H1 (cell line): ENCODE results near the gene HOMER1. TPM values are rescaled to one million over a fixed set of nuclear protein-coding genes. Genes with fewer than 3 reads are reported as not detected.

Experiments used
- CTCF ChIA-PET: fragments of 300-600 bp; sonication (Branson Sonifier 250); formaldehyde crosslinking; loops from one replicate; lab custom pipeline; 2021; ENCODE audit not compliant: partially characterized antibody; lab: Charles Lee
- POLR2A ChIA-PET: fragments of 300-600 bp; sonication (Branson Sonifier 250); formaldehyde crosslinking; loops from one replicate; lab custom pipeline; 2021; ENCODE audit warnings: inconsistent platforms; ENCODE audit not compliant: partially characterized antibody; lab: Charles Lee
- DNase-seq, 2 experiments: peaks; one replicate each; pipeline versions ENCODE4 v3.0.0 to v3.0.0-alpha.2; 2010 to 2022; ENCODE audit warnings: low spot score in 2 of 2, low read depth in 1 of 2, mixed read lengths in 1 of 2
- FAIRE-seq: peaks from 2 replicates; lab custom pipeline; 2011; peaks lifted over from hg19 to GRCh38; lab: Jason Lieb, UNC
- H2AFZ ChIP-seq: 2 replicates; pipeline ENCODE4 v1.8.1; 2012; ENCODE audit warnings: low read length, inconsistent platforms
- H2AK5ac ChIP-seq: 2 replicates; pipeline ENCODE4 v1.6.1; 2013; ENCODE audit warnings: low read depth, low read length
- H2BK120ac ChIP-seq: replicated peaks from 2 replicates; pipeline ENCODE3; 2013; ENCODE audit warnings: low read depth, low read length, inconsistent platforms
- H2BK12ac ChIP-seq: 2 replicates; pipeline ENCODE4 v1.6.1; 2013; ENCODE audit warnings: low read depth, low read length
- H2BK15ac ChIP-seq: 2 replicates; pipeline ENCODE4 v1.6.1; 2013; ENCODE audit warnings: low read length
- H2BK20ac ChIP-seq: 2 replicates; pipeline ENCODE4 v1.6.1; 2013; ENCODE audit warnings: low read length
- H2BK5ac ChIP-seq: 2 replicates; pipeline ENCODE4 v1.6.1; 2013; ENCODE audit warnings: low read depth, low read length
- H3K14ac ChIP-seq: 2 replicates; pipeline ENCODE4 v1.6.1; 2013; ENCODE audit warnings: inconsistent platforms; ENCODE audit not compliant: insufficient read length
- H3K18ac ChIP-seq: 2 replicates; pipeline ENCODE4 v1.6.1; 2013; ENCODE audit warnings: low read length; ENCODE audit errors: extremely low read depth
- H3K23ac ChIP-seq: 2 replicates; pipeline ENCODE4 v1.6.1; 2013; ENCODE audit warnings: inconsistent platforms; ENCODE audit not compliant: insufficient read length
- H3K23me2 ChIP-seq: 2 replicates; pipeline ENCODE4 v1.6.1; 2013; ENCODE audit warnings: low read depth, low read length
- H3K27ac ChIP-seq: 2 replicates; pipeline ENCODE4 v1.6.1; 2011; ENCODE audit warnings: low read depth, low read length, inconsistent platforms
- H3K27me3 ChIP-seq, 4 experiments: replicated peaks in 1 of 4; 1 replicate in 1 of 4; 2 replicates in 3 of 4; pipeline versions ENCODE4 v1.6.1 to v1.8.1; 2011 to 2013; ENCODE audit warnings: low read length in 3 of 4, mild to moderate bottlenecking in 3 of 4, inconsistent platforms in 2 of 4, mixed read lengths in 2 of 4, moderate library complexity in 1 of 4; ENCODE audit not compliant: control insufficient read depth in 3 of 4, insufficient read depth in 3 of 4; ENCODE audit errors: extremely low read depth in 1 of 4
- H3K36me3 ChIP-seq, 4 experiments: 2 replicates each; pipeline versions ENCODE4 v1.6.1 to v1.8.1; 2011 to 2013; ENCODE audit warnings: mild to moderate bottlenecking in 4 of 4, low read length in 3 of 4, moderate library complexity in 2 of 4, control low read depth in 1 of 4, inconsistent platforms in 1 of 4; ENCODE audit not compliant: insufficient read depth in 4 of 4, control insufficient read depth in 2 of 4
- H3K4ac ChIP-seq: replicated peaks from 2 replicates; pipeline ENCODE3; 2013; ENCODE audit warnings: low read length, low read depth, mixed read lengths, inconsistent platforms; ENCODE audit not compliant: insufficient read length
- H3K4me1 ChIP-seq, 4 experiments: replicated peaks in 1 of 4; 1 replicate in 1 of 4; 2 replicates in 3 of 4; pipeline versions ENCODE4 v1.6.1 to v1.8.1; 2011 to 2013; ENCODE audit warnings: low read length in 3 of 4, inconsistent platforms in 2 of 4, mixed read lengths in 1 of 4; ENCODE audit not compliant: insufficient read depth in 4 of 4, control insufficient read depth in 3 of 4
- H3K4me2 ChIP-seq, 2 experiments: 2 replicates each; pipeline versions ENCODE4 v1.6.1 to v1.8.1; 2011 to 2013; ENCODE audit warnings: low read depth in 2 of 2, low read length in 2 of 2, control low read depth in 1 of 2, inconsistent platforms in 1 of 2, mild to moderate bottlenecking in 1 of 2; ENCODE audit not compliant: insufficient read depth in 1 of 2
- H3K4me3 ChIP-seq, 4 experiments: fragments of 200-600, 300-600 bp in 1 of 4; sonication (generic), shearing (Covaris generic), sonication (Bioruptor Twin) in 1 of 4; 2 replicates each; pipeline versions ENCODE4 v1.5.1 to v1.8.1; 2011 to 2016; ENCODE audit warnings: low read length in 4 of 4, low read depth in 3 of 4, control low read depth in 2 of 4, inconsistent platforms in 2 of 4, mild to moderate bottlenecking in 2 of 4, mixed read lengths in 1 of 4, moderate library complexity in 1 of 4; ENCODE audit not compliant: insufficient read depth in 2 of 4; ENCODE audit errors: extremely low read depth in 1 of 4
- H3K56ac ChIP-seq: replicated peaks from 2 replicates; pipeline ENCODE3; 2013; ENCODE audit warnings: low read depth, mild to moderate bottlenecking, mixed read lengths, low read length, inconsistent platforms; ENCODE audit not compliant: insufficient read length
- H3K79me1 ChIP-seq: 2 replicates; pipeline ENCODE4 v1.6.1; 2013; ENCODE audit warnings: low read depth, low read length, control low read depth
- H3K79me2 ChIP-seq, 2 experiments: 2 replicates each; pipeline versions ENCODE4 v1.6.1 to v1.8.1; 2012 to 2013; ENCODE audit warnings: low read length in 2 of 2, mild to moderate bottlenecking in 2 of 2, inconsistent platforms in 1 of 2; ENCODE audit not compliant: insufficient read depth in 2 of 2, control insufficient read depth in 1 of 2
- H3K9ac ChIP-seq, 4 experiments: replicated peaks in 1 of 4; 1 replicate in 1 of 4; 2 replicates in 3 of 4; pipeline versions ENCODE4 v1.6.1 to v1.8.1; 2011 to 2013; ENCODE audit warnings: low read depth in 3 of 4, low read length in 3 of 4, control low read depth in 2 of 4, mild to moderate bottlenecking in 2 of 4, moderate library complexity in 2 of 4, inconsistent platforms in 1 of 4; ENCODE audit errors: extremely low read depth in 1 of 4
- H3K9me3 ChIP-seq, 2 experiments: 2 replicates each; pipeline versions ENCODE4 v1.6.1 to v1.8.1; 2012 to 2013; ENCODE audit warnings: mild to moderate bottlenecking in 2 of 2, moderate library complexity in 2 of 2, control low read depth in 1 of 2, inconsistent platforms in 1 of 2, low read depth in 1 of 2, low read length in 1 of 2, mixed read lengths in 1 of 2; ENCODE audit not compliant: insufficient read depth in 2 of 2
- H4K20me1 ChIP-seq, 2 experiments: replicated peaks in 1 of 2; 2 replicates each; pipeline versions ENCODE3 to v1.8.1; 2011 to 2013; ENCODE audit warnings: inconsistent platforms in 2 of 2, low read length in 2 of 2, mild to moderate bottlenecking in 1 of 2; ENCODE audit not compliant: insufficient read depth in 2 of 2, control insufficient read depth in 1 of 2
- H4K5ac ChIP-seq: 2 replicates; pipeline ENCODE4 v1.6.1; 2013; ENCODE audit warnings: low read length, low read depth, mixed read lengths, inconsistent platforms; ENCODE audit not compliant: insufficient read length
- H4K8ac ChIP-seq: 2 replicates; pipeline ENCODE4 v1.8.0; 2013; ENCODE audit warnings: mild to moderate bottlenecking, moderate library complexity, low read length, inconsistent platforms; ENCODE audit not compliant: insufficient read depth; ENCODE audit errors: extremely low read depth
- H4K91ac ChIP-seq: replicated peaks from 2 replicates; pipeline ENCODE3; 2013; ENCODE audit warnings: low read length, mixed read lengths, inconsistent platforms; ENCODE audit not compliant: insufficient read length
- EP300 ChIP-seq, 2 experiments: IDR thresholded peaks; 1 replicate in 1 of 2; 2 replicates in 1 of 2; pipeline ENCODE4 v1.6.1; 2011 to 2012; ENCODE audit warnings: low read depth in 2 of 2, low read length in 2 of 2, mild to moderate bottlenecking in 2 of 2, borderline replicate concordance in 1 of 2, inconsistent platforms in 1 of 2, moderate library complexity in 1 of 2
- KDM4A ChIP-seq: IDR thresholded peaks from one replicate; pipeline ENCODE4 v1.7.1; 2012; ENCODE audit warnings: low read depth, mild to moderate bottlenecking, moderate library complexity, low read length, inconsistent platforms; ENCODE audit not compliant: severe bottlenecking
- POU5F1 ChIP-seq: IDR thresholded peaks from 2 replicates; pipeline ENCODE4 v1.6.1; 2011; ENCODE audit warnings: low read depth, mild to moderate bottlenecking, low read length, moderate library complexity
- RBBP5 ChIP-seq: IDR thresholded peaks from 2 replicates; pipeline ENCODE4 v1.7.1; 2012; ENCODE audit warnings: low read depth, mild to moderate bottlenecking, inconsistent platforms, low read length, moderate library complexity, borderline replicate concordance
- SIX5 ChIP-seq: IDR thresholded peaks from 2 replicates; pipeline ENCODE4 v1.6.1; 2011; ENCODE audit warnings: mild to moderate bottlenecking, low read depth, low read length
- polyA plus RNA-seq, 7 experiments: library from polyadenylated mRNA; depleted of rRNA in 3 of 7; stranded (reverse) in 5 of 7; unstranded in 2 of 7; fragments of >200 nt in 5 of 7; fragments of 200-250 nt in 2 of 7; gene quantifications; 1 replicate in 5 of 7; 2 replicates in 1 of 7; 4 replicates in 1 of 7; pipeline versions ENCODE4 v1.2.1 to v1.2.3, GENCODE V29; 2011 to 2013; ENCODE audit warnings: missing spikeins in 2 of 7, mixed read lengths in 2 of 7
- total RNA-seq: library from RNA; stranded (reverse); fragmentation: NEBNext Ultra II Directional; extraction: Animal tissue kit (Norgen Biotek cat#: 25700); gene quantifications from 2 replicates; pipeline ENCODE4 v1.2.1, GENCODE V29; 2021

The HOMER1 gene
- total and polyA plus RNA-seq, 2 of the 8 experiments (the other 6 are each of a cell fraction or from before 2014, with no cell fraction given), result 6.4 to 57.9 TPM

DNA sequence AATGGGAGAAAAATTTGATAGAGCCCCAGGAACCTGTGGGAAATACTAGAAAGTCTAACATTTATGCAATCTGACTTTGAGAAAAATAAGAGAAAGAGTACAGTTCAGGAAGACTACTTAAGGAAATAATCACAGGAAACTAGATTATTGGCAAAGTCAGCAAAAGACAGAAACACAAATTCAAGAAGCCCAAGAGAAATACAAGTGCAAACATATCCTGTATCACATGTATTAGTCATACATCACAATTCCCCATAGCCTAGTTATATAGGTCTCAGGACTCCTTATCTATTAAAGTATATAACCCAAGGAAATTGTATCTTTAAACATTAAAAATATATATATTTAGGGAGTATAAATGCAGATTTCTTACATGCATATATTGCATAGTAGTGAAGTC is 100.8 kb downstream of the HOMER1 start:
- H2AFZ ChIP-seq, result no peak overlapping the region
- H2BK120ac ChIP-seq, result no peak overlapping the region
- H4K20me1 ChIP-seq, result no peaks in the 10 kb centered on the region
- DNase-seq (no peak), FAIRE-seq (no peak)
- no peak overlapping the region for H3K27ac ChIP-seq
- no peak overlapping the region for H2BK12ac ChIP-seq
- H3K56ac ChIP-seq, result no peak overlapping the region
- H2BK5ac ChIP-seq, result no peak overlapping the region
- H3K9me3 ChIP-seq, result peaks cover 0 to 3% of the 10 kb centered on the region in 2 experiments; a peak in 1 of 4 replicates
- no peak overlapping the region for H3K4ac ChIP-seq
- no peak overlapping the region for H4K8ac ChIP-seq
- no peak overlapping the region for H4K91ac ChIP-seq
- no peak overlapping the region for H3K23ac ChIP-seq
- H3K14ac ChIP-seq, result no peak overlapping the region
- H3K18ac ChIP-seq, result no peak overlapping the region
- H3K36me3 ChIP-seq, result peaks cover 0 to 8% (median 2%) of the 10 kb centered on the region in 4 experiments; a peak in 3 of 8 replicates
- H3K4me1 ChIP-seq, result no peaks in the 10 kb centered on the region
- H3K23me2 ChIP-seq, result no peaks in the 10 kb centered on the region
- H2BK15ac ChIP-seq, result no peak overlapping the region
- CTCF ChIA-PET, result no interaction called here
- POLR2A ChIA-PET, result no interaction called here
- H4K5ac ChIP-seq, result no peak overlapping the region
- no peak overlapping the region for H3K9ac ChIP-seq
- no peak overlapping the region for H2BK20ac ChIP-seq
- H3K4me3 ChIP-seq, result no peak overlapping the region
- no peak for TF ChIP-seq KDM4A
- TF ChIP-seq EP300 (IDR thresholded peaks at IDR 0.05; ENCODE audit: borderline replicate concordance in 1 of 2, low read depth in 2 of 2, low read length in 2 of 2), result no peak
- no peak for TF ChIP-seq RBBP5
- no peak for TF ChIP-seq SIX5
- no peak for TF ChIP-seq POU5F1
- H3K79me1 ChIP-seq, result no peaks in the 10 kb centered on the region
- H3K79me2 ChIP-seq, result no peaks in the 10 kb centered on the region
- no peak overlapping the region for H2AK5ac ChIP-seq
- H3K27me3 ChIP-seq, result no peaks in the 10 kb centered on the region
- no peak overlapping the region for H3K4me2 ChIP-seq
